Caco-2 (cell line): ENCODE data around the gene SH3GL2. TPM values are rescaled to one million over a fixed set of nuclear protein-coding genes. Genes with fewer than 3 reads are reported as not detected.

Source experiments
- BruUV-seq: library from RNA; stranded (reverse); fragments of 400-500 nt; replicated peaks from 2 replicates; lab custom pipeline; 2021; lab: Mats Ljungman, UMichigan
- CTCF ChIA-PET: fragments of 300-600 bp; sonication (Branson Sonifier 250); formaldehyde crosslinking; loops from one replicate; lab custom pipeline; 2022; ENCODE audit warnings: antibody characterized with exemption; lab: Charles Lee
- POLR2A ChIA-PET: fragments of 300-600 bp; sonication (Branson Sonifier 250); formaldehyde crosslinking; loops from one replicate; lab custom pipeline; 2022; ENCODE audit warnings: antibody characterized with exemption; lab: Charles Lee
- DNase-seq, 2 experiments: peaks; one replicate each; pipeline versions ENCODE4 v3.0.0 to v3.0.0-alpha.2; 2020 to 2022
- H3K27me3 ChIP-seq: replicated peaks from 2 replicates; pipeline ENCODE4 v1.6.0; 2011; ENCODE audit warnings: low read length; ENCODE audit not compliant: control insufficient read depth, insufficient read depth
- H3K36me3 ChIP-seq: 2 replicates; pipeline ENCODE4 v1.5.1; 2011; ENCODE audit warnings: low read length; ENCODE audit not compliant: control insufficient read depth, insufficient read depth
- H3K4me1 ChIP-seq: fragments of 250-450 bp; sonication (Bioruptor Pico); 2 replicates; pipeline ENCODE4 v1.5.1; 2020; ENCODE audit warnings: mild to moderate bottlenecking
- H3K4me3 ChIP-seq: 2 replicates; pipeline ENCODE4 v1.5.1; 2011; ENCODE audit warnings: low read depth, mild to moderate bottlenecking, control low read depth, low read length
- H3K9me3 ChIP-seq: fragments of 250-450 bp; sonication (Bioruptor Pico); 2 replicates; pipeline ENCODE4 v1.5.1; 2020; ENCODE audit warnings: mild to moderate bottlenecking, moderate library complexity
- H3K27ac Mint-ChIP-seq: one replicate; pipeline ENCODE4 v1.8.0; 2022; ENCODE audit warnings: mixed read lengths; ENCODE audit not compliant: unreplicated experiment
- H3K27me3 Mint-ChIP-seq: one replicate; pipeline ENCODE4 v1.8.0; 2022; ENCODE audit warnings: mixed read lengths; ENCODE audit not compliant: insufficient read depth, unreplicated experiment
- H3K36me3 Mint-ChIP-seq: one replicate; pipeline ENCODE4 v1.8.0; 2022; ENCODE audit warnings: mild to moderate bottlenecking, mixed read lengths; ENCODE audit not compliant: insufficient read depth, unreplicated experiment
- H3K4me1 Mint-ChIP-seq: one replicate; pipeline ENCODE4 v1.8.0; 2022; ENCODE audit warnings: low read depth, mixed read lengths; ENCODE audit not compliant: unreplicated experiment
- H3K4me3 Mint-ChIP-seq: one replicate; pipeline ENCODE4 v1.8.0; 2022; ENCODE audit warnings: mild to moderate bottlenecking, moderate library complexity, mixed read lengths; ENCODE audit not compliant: unreplicated experiment
- H3K9me3 Mint-ChIP-seq: one replicate; pipeline ENCODE4 v1.8.0; 2022; ENCODE audit warnings: mixed read lengths; ENCODE audit not compliant: unreplicated experiment
- intact Hi-C: fragments of 100-400 bp; cut with micrococcal nuclease; formaldehyde crosslinking; loops from one replicate; pipeline ENCODE4 v1.10.0; 2022; ENCODE audit not compliant: unreplicated experiment
- total RNA-seq: library from RNA; stranded (reverse); gene quantifications from 2 replicates; pipeline ENCODE4 v1.2.3, GENCODE V29; 2022
- TF ChIP-seq, protein P1 (sequence below), 2 experiments: fragments of 200-600 bp in 1 of 2; IDR thresholded peaks; 1 replicate in 1 of 2; 2 replicates in 1 of 2; pipeline versions ENCODE4 v1.5.1 to v1.8.0; 2011 to 2022; ENCODE audit warnings: antibody characterized with exemption in 1 of 2, control low read depth in 1 of 2, inconsistent platforms in 1 of 2, low read depth in 1 of 2, low read length in 1 of 2, mild to moderate bottlenecking in 1 of 2, moderate library complexity in 1 of 2; ENCODE audit not compliant: insufficient read depth in 1 of 2, severe bottlenecking in 1 of 2, unreplicated experiment in 1 of 2

Gene SH3GL2
- total RNA-seq, 1 experiment from 2014 or later, result not detected

DNA sequence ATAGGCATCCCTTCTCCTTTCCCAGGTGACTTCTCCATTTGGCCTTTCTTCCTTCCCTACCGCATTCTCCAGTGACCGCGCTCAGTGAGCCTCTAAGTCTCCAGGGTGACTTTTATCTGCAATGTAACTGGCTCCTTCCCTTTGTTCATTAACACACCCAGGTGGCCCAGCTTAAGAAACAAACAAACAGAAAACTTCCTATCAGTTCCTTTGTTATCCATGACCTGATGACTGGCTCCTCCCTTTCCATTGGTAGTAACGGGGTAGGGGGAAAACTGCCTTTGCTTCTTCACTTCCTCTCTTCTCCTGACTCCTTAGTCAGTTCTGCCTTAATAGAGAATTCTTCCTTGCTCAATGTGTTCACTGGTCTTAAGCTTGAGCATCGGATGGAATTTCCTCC is 7.0 kb upstream of the SH3GL2 start:
- H3K4me3 Mint-ChIP-seq, result no peak overlapping the region
- Histone ChIP-seq H3K4me1 (no peaks in the 10 kb centered on the region), H3K27me3 (no peaks in the 10 kb centered on the region), H3K4me3 (no peak overlapping the region), H3K9me3 (no peaks in the 10 kb centered on the region), H3K36me3 (no peaks in the 10 kb centered on the region)
- no peaks in the 10 kb centered on the region for H3K9me3 Mint-ChIP-seq
- ChIA-PET POLR2A (no interaction called here), CTCF (no interaction called here)
- no peaks in the 10 kb centered on the region for H3K36me3 Mint-ChIP-seq
- intact Hi-C loops, result no loop called here
- no peak overlapping the region for H3K27ac Mint-ChIP-seq
- no TSS peak for BruUV-seq
- H3K27me3 Mint-ChIP-seq, result peaks cover 10% of the 10 kb centered on the region
- TF ChIP-seq, protein P1, sequence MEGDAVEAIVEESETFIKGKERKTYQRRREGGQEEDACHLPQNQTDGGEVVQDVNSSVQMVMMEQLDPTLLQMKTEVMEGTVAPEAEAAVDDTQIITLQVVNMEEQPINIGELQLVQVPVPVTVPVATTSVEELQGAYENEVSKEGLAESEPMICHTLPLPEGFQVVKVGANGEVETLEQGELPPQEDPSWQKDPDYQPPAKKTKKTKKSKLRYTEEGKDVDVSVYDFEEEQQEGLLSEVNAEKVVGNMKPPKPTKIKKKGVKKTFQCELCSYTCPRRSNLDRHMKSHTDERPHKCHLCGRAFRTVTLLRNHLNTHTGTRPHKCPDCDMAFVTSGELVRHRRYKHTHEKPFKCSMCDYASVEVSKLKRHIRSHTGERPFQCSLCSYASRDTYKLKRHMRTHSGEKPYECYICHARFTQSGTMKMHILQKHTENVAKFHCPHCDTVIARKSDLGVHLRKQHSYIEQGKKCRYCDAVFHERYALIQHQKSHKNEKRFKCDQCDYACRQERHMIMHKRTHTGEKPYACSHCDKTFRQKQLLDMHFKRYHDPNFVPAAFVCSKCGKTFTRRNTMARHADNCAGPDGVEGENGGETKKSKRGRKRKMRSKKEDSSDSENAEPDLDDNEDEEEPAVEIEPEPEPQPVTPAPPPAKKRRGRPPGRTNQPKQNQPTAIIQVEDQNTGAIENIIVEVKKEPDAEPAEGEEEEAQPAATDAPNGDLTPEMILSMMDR (IDR thresholded peaks at IDR 0.05; ENCODE audit: insufficient read depth in 1 of 2, low read depth in 1 of 2, low read length in 1 of 2, severe bottlenecking in 1 of 2, unreplicated experiment in 1 of 2), result no peak
- no peaks in the 10 kb centered on the region for H3K4me1 Mint-ChIP-seq
- DNase-seq, result no peak

DNA sequence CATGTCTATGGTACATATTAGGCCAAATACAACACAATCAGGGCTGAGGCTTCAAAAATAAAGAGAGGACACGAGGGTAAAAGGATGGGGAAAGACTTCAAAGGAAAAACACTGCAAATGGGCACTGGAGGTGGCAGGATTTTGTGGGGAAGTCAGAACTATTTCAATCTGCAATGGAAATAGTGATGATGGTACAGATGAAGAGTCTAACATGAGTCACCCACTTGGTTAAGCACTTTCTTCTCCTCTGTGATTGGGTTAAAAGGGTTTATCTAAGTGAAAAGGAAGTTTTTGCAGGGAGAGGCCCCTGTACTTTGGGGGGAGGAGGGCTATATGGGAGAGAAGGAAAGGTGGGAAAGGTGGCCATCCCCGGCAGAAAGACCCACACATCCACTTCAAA is 4.5 kb upstream of the SH3GL2 start:
- ChIA-PET POLR2A (no interaction called here), CTCF (no interaction called here)
- no peaks in the 10 kb centered on the region for H3K9me3 Mint-ChIP-seq
- H3K36me3 Mint-ChIP-seq, result no peaks in the 10 kb centered on the region
- DNase-seq, result no peak
- H3K4me3 ChIP-seq, result no peak overlapping the region
- intact Hi-C loops, result no loop called here
- no peaks in the 10 kb centered on the region for H3K9me3 ChIP-seq
- no peaks in the 10 kb centered on the region for H3K36me3 ChIP-seq
- H3K27me3 Mint-ChIP-seq, result peaks cover 13% of the 10 kb centered on the region
- no peak overlapping the region for H3K27ac Mint-ChIP-seq
- no peaks in the 10 kb centered on the region for H3K4me1 ChIP-seq
- TF ChIP-seq, protein P1 (IDR thresholded peaks at IDR 0.05; ENCODE audit: insufficient read depth in 1 of 2, low read depth in 1 of 2, low read length in 1 of 2, severe bottlenecking in 1 of 2, unreplicated experiment in 1 of 2), result no peak
- no peaks in the 10 kb centered on the region for H3K4me1 Mint-ChIP-seq
- no TSS peak for BruUV-seq
- no peaks in the 10 kb centered on the region; the same call in 1 of the 2 replicates for H3K27me3 ChIP-seq
- no peak overlapping the region for H3K4me3 Mint-ChIP-seq

DNA sequence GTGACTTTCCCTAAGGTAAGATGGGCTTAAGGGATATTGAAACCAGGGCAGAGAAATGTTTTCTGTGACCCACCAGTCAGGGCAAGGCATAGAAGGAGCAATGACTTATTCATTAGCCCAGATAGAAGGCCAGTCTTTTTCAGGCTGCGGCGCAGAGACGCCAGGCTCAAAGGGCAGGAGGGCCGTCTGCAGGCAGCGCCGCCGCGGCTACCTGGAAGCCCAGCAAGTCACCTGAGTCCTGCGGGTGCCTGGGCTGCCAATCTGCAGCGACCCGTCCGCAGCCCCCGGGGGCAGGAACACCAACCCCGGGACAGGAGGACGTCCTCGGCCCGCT is 322 bp upstream of the SH3GL2 start:
- intact Hi-C loops, result no loop called here
- DNase-seq, result no peak
- Histone ChIP-seq H3K4me1 (no peaks in the 10 kb centered on the region), H3K4me3 (peak overlapping the region; percentile 14; the same call in 1 of the 2 replicates), H3K36me3 (no peaks in the 10 kb centered on the region), H3K9me3 (no peaks in the 10 kb centered on the region), H3K27me3 (no peaks in the 10 kb centered on the region; the same call in 1 of the 2 replicates)
- no peaks in the 10 kb centered on the region for H3K9me3 Mint-ChIP-seq
- POLR2A ChIA-PET, result no interaction called here
- CTCF ChIA-PET, result no interaction called here
- H3K27me3 Mint-ChIP-seq, result peaks cover 18% of the 10 kb centered on the region
- H3K36me3 Mint-ChIP-seq, result no peaks in the 10 kb centered on the region
- BruUV-seq, result no TSS peak
- H3K4me3 Mint-ChIP-seq, result peak overlapping the region; percentile 44
- TF ChIP-seq, protein P1 (IDR thresholded peaks at IDR 0.05; ENCODE audit: insufficient read depth in 1 of 2, low read depth in 1 of 2, low read length in 1 of 2, severe bottlenecking in 1 of 2, unreplicated experiment in 1 of 2), result no peak
- no peaks in the 10 kb centered on the region for H3K4me1 Mint-ChIP-seq
- no peak overlapping the region for H3K27ac Mint-ChIP-seq
